PFSK-1 (cell line): ENCODE measurements around the gene CPNE9.

ENCODE experiments used
- FOXP2 ChIP-seq: optimal IDR thresholded peaks from 2 replicates; pipeline ENCODE3; 2011; ENCODE audit warnings: borderline replicate concordance, control low read depth, inconsistent platforms; ENCODE audit not compliant: insufficient read depth; ENCODE audit errors: extremely low read length, extremely low read depth
- POLR2AphosphoS5 ChIP-seq: IDR thresholded peaks from 2 replicates; pipeline ENCODE4 v1.6.1; 2012; ENCODE audit warnings: low read depth, mild to moderate bottlenecking, control low read depth, low read length, moderate library complexity
- REST ChIP-seq, 2 experiments: IDR thresholded peaks; 2 replicates each; pipeline versions ENCODE4 v1.6.1 to v1.8.0; 2011 to 2012; ENCODE audit warnings: low read depth in 2 of 2, low read length in 2 of 2, control low read depth in 1 of 2, inconsistent platforms in 1 of 2, mild to moderate bottlenecking in 1 of 2, moderate library complexity in 1 of 2; ENCODE audit not compliant: insufficient read depth in 1 of 2
- SIN3A ChIP-seq: IDR thresholded peaks from 2 replicates; pipeline ENCODE4 v1.6.1; 2012; ENCODE audit warnings: mild to moderate bottlenecking, low read length, moderate library complexity, borderline replicate concordance; ENCODE audit not compliant: insufficient read depth
- TAF1 ChIP-seq: IDR thresholded peaks from 2 replicates; pipeline ENCODE4 v1.6.1; 2012; ENCODE audit warnings: low read length, control low read depth, borderline replicate concordance; ENCODE audit not compliant: insufficient read depth

Gene CPNE9

GRCh38 chr3:9760779-9761505, 57.3 kb downstream of the CPNE9 start:
- TF ChIP-seq POLR2AphosphoS5 (peak; percentile 16; the same call in 1 of the 2 replicates), REST (IDR thresholded peaks at IDR 0.05; ENCODE audit: insufficient read depth in 1 of 2, low read depth in 2 of 2, low read length in 2 of 2) (no peak)

GRCh38 chr3:9761919-9762318, 58.3 kb downstream of the CPNE9 start:
- TF ChIP-seq SIN3A: no peak
- TF ChIP-seq FOXP2: no peak
- TF ChIP-seq TAF1: no peak
- TF ChIP-seq POLR2AphosphoS5: no peak
- TF ChIP-seq REST (IDR thresholded peaks at IDR 0.05; ENCODE audit: insufficient read depth in 1 of 2, low read depth in 2 of 2, low read length in 2 of 2): no peak

GRCh38 chr3:9762871-9763270, 59.2 kb downstream of the CPNE9 start:
- TF ChIP-seq FOXP2: no peak
- TF ChIP-seq TAF1: no peak
- TF ChIP-seq SIN3A: no peak
- TF ChIP-seq REST (IDR thresholded peaks at IDR 0.05; ENCODE audit: insufficient read depth in 1 of 2, low read depth in 2 of 2, low read length in 2 of 2): no peak

GRCh38 chr3:9765865-9766264, 62.2 kb downstream of the CPNE9 start:
- TF ChIP-seq POLR2AphosphoS5 (no peak), FOXP2 (no peak), TAF1 (no peak), SIN3A (no peak), REST (IDR thresholded peaks at IDR 0.05; ENCODE audit: insufficient read depth in 1 of 2, low read depth in 2 of 2, low read length in 2 of 2) (no peak)

GRCh38 chr3:9767418-9767817, 63.8 kb downstream of the CPNE9 start:
- no peak for TF ChIP-seq REST (IDR thresholded peaks at IDR 0.05; ENCODE audit: insufficient read depth in 1 of 2, low read depth in 2 of 2, low read length in 2 of 2)
- TF ChIP-seq FOXP2: no peak
- TF ChIP-seq POLR2AphosphoS5: no peak
